ENCODE results near the gene SNTG2.
"Not testable (repeated sequence)": the region's sequence is repeated elsewhere in the genome, so short reads cannot be mapped to it uniquely, and the experiment has no call there.

SNTG2 gene

DNA sequence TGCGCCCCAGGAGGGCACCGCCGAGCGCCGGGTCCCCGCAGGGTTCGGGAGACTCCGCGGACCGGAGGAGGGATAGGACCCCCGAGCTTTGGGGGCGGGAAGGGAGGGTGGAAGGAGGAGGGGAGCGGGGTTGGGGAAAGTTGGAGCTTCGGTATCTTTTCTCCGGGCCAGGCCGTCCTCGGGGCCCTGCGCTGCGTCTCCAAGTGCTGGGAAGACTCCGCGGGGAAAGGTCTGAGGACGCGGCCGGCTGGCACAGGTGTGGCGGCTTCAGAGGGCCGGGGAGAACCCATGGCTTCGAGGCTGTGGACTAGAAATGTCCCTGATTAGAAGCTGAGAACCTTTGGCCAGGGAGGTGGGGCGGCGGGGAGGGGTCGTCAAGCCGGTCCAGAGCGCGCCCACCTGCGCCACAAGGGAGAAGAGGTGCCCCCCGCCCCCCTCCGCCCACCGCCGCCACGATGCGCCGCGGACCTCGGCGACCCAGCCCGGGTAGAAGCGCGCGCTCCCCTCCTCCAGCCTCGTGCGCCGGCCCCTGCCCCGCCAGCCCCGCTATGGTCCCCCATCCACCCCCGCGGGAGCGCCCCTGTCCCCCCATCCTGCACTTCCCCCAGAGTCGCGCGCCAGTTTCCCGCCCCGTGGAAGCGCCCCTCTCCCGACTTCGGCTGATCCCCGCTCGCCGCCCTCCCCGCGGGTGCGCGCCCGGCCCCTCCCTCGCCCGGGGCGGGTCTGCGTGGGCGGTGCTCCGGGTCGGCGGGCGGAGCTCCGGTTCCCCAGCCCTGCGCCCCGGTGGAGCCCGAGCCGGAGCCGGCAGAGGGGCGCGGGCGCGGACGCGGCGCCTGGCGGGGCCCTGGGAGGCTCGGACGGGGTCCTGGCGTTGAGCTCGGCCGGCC, at the start of gene SNTG2:
Gene SNTG2 (plus strand): TSS at position 770 of the 887 bp plus-strand sequence. CDS start 148 bp downstream, outside the sequence.
- peak; percentile 53 for DNase-seq

DNA sequence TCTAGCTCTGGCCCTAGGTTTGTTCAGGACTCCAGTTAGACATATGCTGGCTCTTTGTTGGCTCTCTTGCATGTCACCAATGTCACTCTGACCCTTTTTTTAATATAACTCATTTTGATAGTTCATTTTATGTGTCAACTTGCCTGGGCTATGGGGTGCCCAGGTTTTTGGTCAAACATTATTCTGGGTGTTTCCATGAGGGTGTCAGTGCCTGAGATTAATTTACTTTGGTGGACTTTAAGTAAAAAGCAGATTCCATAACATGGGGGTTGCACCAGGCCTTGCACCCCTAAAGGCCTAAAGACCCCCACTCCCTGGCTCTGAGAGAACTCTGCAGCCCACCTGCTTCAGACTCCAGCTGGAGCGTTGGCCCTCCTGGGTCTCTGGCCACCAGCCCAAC, 48.1 kb upstream of the SNTG2 start:
- no peak for DNase-seq

DNA sequence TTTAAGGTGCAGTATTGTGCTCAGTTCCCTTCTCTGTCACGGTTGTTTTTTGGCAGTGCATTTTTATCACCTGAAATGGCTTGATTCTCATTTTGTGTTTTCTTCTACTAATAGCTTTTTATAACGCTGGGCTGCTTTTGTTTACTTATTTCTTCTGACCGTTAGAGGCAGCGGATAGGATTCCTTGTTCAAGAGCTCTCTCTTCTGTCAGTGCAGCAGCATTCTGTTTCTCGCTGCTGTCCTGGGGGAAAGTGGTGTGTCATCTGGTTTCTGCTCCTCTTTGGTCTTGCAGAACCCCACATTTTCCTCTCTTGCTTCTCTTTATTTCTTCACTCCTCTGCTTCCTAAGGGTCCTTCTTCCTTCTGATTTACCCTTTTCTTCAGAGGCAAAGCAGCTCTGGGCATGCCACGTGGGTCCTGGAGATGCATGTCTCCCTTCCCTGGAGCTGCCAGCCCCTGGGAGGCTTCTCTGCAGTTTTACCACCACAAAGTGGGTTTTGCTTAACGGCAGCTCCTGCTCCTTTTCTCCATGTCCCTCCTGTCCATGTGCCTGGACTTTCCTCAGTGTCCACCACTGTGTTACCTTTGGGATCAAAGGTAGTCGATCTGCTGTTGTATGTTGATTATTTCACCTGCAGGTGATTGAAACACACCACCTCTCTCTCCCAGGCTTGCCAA, 47.3 kb upstream of the SNTG2 start:
- no peak for DNase-seq

DNA sequence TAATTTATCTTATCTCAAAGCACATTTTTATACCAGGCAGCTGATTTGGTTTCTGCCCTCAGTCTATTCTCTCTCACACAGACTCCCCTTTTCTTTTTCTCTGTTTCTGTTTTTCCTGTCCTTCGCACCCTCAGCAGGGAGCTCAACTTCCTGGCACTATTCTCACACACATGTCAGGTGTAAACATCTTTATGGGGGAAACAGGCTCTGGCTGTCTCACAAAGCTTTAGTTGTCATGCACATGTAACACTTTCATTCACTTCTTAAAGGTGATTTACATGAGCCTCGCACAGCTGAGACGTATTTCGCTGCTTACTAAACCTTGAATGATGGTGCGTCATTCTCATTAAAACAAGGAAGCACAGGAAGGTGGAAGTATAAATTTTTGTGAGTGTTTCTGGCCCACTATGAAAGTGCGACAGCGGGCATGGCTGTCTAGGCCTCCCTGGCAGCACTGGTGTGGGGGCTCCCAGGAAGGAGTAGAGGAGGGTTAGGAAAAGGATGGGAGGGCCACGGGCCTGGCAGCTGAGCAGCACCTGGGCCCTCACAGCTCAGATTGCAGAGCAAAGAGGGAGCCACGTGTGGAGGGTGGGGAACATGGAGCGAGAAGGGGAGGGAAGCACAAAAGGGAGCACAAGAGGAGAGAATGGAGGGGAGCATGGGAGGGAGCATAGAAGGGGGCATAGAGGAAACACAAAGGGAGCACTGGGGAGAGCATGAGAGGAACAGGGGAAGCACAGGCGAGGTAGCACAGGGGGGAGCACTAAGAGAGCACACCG, 46.2 kb upstream of the SNTG2 start:
- DNase-seq = no peak

DNA sequence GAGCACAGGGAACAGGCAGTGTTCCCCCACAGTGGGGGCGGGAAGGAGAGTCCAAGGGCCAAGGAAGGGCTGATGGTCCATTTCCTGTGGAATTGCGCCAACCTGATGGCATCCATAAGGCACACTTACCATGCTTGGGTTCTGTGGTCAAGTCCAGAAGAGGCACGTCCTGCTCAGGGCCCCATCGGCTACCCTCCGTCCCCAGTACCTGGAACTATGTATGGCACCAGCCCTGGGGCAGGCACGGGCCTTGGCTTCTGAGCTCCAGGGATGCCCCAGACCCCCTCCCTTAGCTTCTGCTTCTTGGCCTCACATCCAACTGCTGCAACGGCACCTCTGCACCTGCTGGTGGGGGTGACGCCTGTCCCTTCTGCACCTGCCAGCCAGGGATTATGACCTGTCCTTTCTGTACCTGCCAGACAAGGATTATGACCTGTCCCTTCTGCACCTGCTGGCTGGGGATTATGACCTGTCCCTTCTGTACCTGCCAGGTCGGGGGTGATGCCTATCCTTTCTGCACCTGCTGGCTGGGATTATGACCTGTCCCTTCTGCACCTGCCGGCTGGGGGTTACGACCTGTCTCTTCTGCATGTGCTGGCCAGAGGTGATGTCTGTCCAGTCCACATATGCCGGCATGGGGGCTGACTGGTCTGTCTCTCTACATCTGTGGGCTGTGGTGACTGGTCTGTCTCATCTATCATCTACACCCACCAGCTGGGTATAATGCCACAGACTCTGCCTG, 45.4 kb upstream of the SNTG2 start:
- DNase-seq = no peak

DNA sequence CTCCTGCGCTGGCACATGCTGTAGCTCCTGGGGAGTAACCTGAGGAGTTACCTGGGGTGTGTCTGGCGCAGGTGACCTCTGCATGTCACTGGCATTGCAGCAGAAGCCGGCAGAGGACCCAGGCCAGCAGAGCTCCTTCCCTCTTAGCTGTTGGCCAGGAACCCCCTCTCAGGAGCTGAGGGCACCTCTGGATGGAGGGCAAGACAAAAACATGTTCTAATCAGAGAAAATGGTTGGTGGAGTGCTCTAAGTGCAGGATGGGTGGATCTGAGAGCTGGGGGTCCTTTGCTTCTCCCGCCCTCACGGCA, 44.9 kb upstream of the SNTG2 start:
- DNase-seq = no peak

DNA sequence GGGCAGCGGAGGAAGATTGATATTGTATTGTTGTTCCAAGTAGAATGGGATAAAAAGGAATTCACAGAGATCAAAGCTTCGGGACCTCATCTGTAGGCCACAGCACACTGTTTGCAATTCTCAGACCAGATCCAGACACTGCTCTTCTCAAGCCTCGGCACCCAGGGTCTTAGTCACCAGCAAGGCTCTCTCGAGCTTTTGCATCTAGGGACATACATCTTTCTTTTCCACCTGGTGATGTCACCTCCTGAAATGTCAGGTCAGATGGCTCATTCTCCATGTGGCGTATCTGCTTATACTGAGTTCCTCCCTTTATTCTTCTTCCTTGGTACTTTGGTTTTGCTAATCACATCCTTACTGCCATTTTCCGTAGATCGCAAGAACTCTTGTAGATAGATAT, 42.9 kb upstream of the SNTG2 start:
- no peak for DNase-seq

DNA sequence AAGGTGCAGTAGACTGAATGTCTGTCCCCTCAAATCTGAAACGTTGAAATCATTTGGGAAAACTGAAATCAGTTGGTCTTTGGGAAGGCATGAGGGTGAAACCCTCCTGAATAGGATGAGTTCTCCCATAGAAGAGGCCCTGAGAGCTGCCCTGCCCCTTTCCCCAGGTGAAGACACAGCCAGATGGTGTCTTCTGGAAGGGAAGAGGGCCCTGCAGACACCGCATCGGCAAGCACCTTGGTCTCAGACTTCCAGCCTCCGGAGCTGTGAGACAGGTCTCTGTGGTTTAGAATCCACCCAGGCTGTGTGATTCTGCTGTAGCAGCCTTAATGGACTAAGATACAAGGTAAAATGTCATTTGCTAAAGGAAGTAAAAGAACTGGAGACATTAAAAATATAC, 42.1 kb upstream of the SNTG2 start:
- no peak for DNase-seq

DNA sequence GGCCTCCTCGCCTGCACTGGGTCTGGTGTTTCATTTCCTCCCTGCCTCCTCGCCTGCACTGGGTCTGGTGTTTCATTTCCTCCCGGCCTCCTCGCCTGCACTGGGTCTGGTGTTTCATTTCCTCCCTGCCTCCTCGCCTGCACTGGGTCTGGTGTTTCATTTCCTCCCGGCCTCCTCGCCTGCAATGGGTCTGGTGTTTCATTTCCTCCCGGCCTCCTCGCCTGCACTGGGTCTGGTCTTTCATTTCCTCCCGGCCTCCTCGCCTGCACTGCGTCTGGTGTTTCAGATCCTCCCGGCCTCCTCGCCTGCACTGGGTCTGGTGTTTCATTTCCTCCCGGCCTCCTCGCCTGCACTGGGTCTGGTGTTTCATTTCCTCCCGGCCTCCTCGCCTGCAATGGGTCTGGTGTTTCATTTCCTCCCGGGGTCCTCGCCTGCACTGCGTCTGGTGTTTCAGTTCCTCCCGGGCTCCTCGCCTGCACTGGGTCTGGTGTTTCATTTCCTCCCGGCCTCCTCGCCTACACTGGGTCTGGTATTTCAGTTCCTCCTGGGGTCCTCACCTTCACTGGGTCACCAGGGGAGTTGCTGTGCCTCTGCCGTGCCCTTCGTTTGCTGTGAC, 40.8 kb upstream of the SNTG2 start:
- DNase-seq = not testable (repeated sequence)

DNA sequence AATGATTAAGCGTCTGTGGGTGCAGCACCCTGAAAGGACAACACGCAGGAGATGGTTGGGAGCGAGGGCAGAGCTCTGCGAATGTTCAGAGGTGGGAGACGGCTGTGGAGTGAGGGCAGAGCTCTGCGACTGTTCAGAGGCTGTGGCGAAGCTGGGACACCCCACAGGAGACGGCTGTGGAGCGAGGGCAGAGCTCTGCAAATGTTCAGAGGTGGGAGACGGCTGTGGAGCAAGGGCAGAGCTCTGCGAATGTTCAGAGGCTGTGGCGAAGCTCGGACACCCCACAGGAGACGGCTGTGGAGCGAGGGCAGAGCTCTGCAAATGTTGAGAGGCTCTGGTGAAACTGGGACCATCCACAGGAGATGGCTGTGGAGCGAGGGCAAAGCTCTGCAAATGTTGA, 40.0 kb upstream of the SNTG2 start:
- DNase-seq = no peak

DNA sequence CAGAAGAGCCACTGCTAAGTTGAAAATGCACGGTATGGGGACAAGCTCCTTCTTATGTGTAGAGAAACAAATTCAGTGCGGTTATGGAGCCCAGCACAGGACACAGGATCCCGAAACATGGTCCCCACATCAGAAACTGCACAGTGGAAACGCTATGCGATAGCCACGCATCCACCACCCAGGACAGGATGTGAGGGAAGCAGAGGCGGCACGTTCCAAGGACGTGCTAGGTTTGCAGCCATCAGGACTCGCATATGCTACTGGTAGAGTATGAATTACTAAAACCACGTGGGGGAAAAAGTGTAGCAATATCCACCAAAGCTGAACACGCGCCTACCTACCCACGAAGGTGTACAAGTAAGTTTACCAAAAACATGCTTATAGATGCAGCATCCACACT, 34.7 kb upstream of the SNTG2 start:
- DNase-seq = no peak

DNA sequence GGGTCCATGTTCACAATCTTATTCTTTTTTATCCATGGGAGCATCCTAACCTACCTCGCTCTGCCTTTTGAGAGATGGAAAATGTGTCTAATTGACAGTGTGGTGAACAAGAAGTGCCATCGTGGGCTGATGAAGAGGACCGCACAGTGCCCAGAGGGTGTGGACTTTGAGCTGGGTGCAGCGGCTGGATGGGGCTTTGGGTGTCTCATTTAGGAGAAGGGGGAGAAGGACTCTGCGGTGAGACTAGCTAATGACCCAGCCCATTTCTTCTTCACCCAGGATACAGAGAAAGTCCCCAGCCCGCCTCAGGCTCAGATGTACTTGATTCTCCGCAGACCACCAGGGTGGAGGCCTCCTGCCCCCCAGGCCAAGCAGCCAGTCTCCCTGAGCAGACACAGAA, 33.7 kb upstream of the SNTG2 start:
- DNase-seq = no peak

DNA sequence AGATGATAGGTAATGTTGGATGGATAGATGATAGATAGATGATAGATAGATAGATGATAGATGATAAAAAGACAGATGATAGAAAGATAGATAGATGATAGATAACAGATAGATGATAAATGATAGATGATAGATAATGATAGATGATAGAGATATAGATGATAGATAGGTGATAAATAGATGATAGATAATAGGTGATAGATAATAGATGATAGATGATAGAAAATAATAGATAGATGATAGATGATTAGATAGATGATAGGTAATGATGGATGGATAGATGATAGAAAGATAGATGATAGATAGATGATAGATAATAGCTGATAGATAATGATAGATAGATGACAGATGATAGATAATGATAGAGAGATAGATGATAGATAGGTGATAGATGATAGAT, 31.0 kb upstream of the SNTG2 start:
- no peak for DNase-seq

DNA sequence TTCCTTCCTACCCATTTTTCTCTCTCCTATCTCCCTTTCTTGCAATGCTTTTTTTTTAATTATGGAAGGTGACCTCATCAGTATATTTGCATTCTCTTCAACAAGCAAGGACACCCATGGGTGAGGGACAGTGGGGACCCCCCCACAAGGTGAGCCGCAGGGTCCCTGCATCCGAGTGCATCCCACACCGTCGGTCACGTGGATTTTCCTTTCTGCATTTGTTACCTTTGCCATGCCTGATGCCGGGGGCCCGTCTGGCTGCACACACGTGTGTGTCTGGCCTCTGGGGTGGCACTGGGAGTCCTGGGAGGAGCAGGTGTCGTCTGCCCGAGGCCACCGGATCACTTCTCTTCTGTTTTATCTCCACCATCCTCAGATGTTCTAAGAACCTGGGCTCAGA, 30.1 kb upstream of the SNTG2 start:
- DNase-seq = no peak

DNA sequence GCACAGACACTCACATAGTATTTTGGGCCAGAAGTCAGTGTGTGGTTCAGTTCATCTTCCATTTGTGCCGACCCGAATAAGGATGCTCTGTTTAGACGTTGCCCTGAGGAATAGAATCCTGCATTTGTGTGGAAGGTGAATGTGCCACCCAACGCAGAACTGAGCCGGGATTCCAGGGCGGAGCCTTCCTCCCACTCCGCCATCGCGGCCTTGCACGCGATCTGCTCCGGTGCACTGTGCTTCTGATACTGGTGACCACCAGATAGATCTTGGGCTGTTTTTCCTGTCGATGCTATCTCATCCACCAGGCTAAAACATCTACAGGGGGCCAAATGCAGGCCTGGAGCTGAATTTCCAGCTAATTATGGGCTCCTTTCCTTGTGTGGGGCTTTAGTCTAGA, 29.6 kb upstream of the SNTG2 start:
- no peak for DNase-seq

DNA sequence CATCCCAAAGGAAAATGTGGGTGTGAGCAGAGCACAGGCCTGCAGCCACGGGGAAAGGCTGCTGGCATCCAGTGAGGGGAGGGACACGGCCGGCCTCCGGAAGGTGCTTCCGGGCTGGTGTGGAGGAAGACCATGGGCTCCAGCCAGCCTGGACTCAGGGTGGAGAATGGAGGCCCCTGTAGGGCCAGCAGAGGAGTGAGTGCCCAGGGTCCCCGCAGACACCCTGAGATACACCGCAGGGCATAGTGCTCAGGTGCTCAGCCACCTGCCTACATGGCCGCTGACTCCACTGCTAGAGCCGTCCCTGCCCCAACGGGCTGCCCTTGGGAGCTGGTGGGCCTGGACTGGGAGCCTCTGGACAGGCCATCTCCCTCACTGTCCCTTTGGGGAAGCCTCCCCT, 28.5 kb upstream of the SNTG2 start:
- DNase-seq = no peak

DNA sequence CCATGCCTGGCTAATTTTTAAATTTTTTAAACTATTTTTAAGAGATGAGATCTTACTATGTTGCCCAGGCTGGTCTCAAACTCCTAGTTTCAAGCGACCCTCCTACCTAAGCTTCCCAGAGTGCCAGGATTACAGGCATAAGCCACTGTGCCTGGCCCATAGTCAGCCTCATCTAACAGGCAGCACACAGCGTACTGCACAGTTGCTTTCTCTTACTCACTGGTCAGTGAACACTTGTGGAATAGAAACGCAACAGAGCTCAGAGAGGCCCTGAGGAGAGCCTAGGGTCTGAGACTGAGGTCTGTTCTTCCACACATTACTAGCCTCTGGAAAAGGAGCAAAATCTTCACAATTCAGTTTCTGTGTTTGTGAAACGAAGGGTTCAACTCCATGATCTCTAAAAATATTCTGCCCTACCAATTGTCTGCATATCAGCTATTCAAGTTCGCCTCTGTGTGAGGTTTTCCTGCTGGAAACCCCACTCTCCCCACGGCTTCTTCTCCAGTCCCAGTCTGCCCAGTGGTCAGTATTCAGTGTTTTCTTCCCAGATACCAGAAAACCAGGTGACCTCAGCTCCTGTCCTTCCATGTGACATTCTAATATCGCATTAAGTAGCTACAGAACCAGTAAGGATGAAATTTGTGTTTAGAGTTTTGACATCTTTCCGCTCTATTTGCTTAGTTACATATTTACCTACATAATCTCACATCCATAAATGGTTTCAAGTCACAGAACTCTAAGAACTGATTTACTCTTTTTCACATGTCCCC, 26.6 kb upstream of the SNTG2 start:
- no peak for DNase-seq

DNA sequence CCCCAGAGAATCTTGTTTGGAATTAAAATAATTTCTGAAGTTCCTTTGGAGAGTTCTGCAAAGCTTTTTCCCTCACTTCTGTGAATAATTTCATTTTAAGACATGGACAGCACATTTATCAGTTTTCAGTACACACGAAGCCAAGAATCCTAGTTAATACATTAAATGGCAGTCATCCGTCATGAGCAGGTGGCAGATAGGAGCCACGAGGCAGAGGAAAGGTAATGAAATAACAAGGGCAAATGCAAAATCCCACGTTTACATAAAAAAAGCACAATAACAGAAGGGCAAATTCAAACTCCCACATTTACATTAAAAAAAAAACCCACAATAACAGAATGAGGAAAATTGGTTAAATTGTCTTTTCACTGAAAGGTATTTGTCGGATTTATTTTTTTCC, 25.9 kb upstream of the SNTG2 start:
- DNase-seq = no peak

DNA sequence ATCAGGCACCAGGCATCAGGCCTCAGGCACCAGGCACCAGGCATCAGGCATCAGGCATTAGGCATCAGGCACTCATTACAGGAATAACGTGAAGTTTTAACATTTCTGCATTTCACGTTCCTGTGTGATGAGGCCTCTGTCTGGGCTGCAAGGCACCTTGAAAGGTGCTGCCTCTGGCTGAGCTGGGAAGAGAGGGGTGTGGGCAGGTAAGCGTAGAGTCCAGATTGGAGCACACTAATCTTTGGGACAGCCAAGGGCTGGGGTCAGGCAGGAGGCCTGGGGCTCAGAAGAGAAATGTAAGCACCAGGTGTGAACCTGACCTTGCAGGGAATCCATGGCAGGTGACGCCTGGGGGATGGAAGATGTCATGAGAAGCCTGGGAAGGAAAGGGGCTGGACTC, 25.3 kb upstream of the SNTG2 start:
- DNase-seq = no peak

DNA sequence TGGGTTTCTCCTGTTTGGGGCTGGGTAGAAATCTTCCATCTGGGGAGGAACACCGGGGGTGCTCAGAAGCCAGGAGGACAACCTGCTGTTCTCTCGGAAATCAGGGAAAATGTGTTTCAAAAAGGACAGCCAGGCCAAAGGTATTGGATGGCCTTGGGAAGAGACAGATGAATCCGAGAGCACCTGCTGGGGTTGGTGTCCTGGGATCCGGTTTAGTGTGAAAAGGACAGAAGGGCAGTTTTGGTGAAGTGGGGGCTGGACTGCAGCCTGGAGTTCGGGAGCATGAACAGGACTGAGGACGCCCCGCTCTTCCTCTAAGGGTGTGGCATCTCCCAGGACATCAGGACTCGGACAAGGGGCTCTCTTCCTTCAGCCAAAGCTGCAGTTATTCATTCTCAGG, 24.9 kb upstream of the SNTG2 start:
- no peak for DNase-seq

DNA sequence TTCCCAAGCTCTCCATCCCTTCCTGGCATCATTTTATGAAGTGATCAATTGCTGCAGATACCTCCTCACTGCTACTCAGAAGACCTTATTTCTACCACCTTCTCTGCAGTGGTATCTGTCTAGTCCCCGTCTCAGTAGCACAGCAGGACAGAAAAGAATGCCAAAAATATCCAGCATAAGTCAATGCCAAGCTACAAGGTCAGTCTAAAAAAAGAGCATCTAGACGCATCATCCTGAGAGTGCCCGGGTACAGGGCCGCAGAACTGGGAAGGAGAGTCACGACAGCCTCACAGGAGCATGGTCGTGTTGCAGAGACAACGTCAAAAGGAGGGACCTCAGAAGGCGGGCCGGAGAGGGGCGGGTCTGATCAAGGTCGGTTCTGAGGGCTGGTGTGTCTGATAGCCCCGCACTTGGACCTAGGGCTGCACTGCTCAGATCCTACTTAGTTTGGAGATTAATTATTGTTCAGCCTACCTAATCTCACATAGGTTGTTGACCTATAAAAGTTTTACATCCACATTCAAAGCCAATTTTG, 24.3 kb upstream of the SNTG2 start:
- no peak for DNase-seq

DNA sequence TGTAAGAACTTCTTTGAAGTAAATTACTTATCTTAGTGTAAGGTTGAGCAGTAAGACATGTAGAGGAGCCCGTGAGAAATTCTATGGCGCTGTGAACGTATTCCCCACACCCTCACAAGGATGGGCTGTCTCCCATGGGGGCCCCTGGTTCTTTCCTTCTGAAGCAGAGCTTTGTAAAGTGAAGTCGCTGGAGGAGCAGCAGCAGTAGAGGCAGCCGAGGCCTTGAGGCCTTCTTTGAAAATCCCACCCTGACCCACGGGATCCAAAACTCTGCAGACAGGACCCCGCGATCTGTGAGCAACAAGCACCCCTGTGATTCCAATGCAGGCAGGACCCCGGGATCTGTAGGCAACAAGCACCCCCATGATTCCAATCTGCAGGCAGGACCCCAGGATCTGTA, 23.8 kb upstream of the SNTG2 start:
- no peak for DNase-seq

All from CD4-positive, alpha-beta T cell treated with Interleukin-17A for 4 hours (primary cell).